Colonic mucosa (tissue), 4 donors: Measurements from ENCODE around the gene HYAL4. TPM values are rescaled to one million over a fixed set of nuclear protein-coding genes. Genes with fewer than 3 reads are reported as not detected.

ENCODE experiments used
- DNase-seq: peaks from one replicate; pipeline ENCODE4 v3.0.0-alpha.2; 2020
- H3K27ac ChIP-seq: fragments of 200-600 bp; one replicate; pipeline ENCODE4 v1.8.0; 2021
- H3K27me3 ChIP-seq: fragments of 200-600 bp; one replicate; pipeline ENCODE4 v1.8.0; 2021
- H3K36me3 ChIP-seq: fragments of 200-600 bp; one replicate; pipeline ENCODE4 v1.8.0; 2021
- H3K4me1 ChIP-seq: fragments of 200-600 bp; one replicate; pipeline ENCODE4 v1.8.0; 2021; ENCODE audit warnings: mild to moderate bottlenecking
- H3K4me3 ChIP-seq: fragments of 200-600 bp; one replicate; pipeline ENCODE4 v1.8.0; 2021
- H3K9ac ChIP-seq, 2 donors: one replicate each; pipeline ENCODE4 v1.7.0; 2013; ENCODE audit warnings: control low read depth in 2 of 2, low read depth in 2 of 2, low read length in 2 of 2
- H3K9me3 ChIP-seq: fragments of 200-600 bp; one replicate; pipeline ENCODE4 v1.8.0; 2021
- CTCF ChIP-seq: fragments of 200-600 bp; IDR thresholded peaks from one replicate; pipeline ENCODE4 v1.8.0; 2022; ENCODE audit warnings: antibody characterized with exemption, mild to moderate bottlenecking
- intact Hi-C: fragments of 100-400 bp; cut with DNase I; formaldehyde crosslinking; loops from one replicate; pipeline ENCODE4 v1.14.1; 2022
- total RNA-seq, 2 donors: library from RNA; stranded (reverse); fragmentation: NEBNext Ultra II Directional in 1 of 2; extraction: Animal tissue kit (Norgen Biotek cat#: 25700) in 1 of 2; gene quantifications; one replicate each; pipeline ENCODE4 v1.2.1, GENCODE V29; 2021
- donor health status: healthy.
- donor health status: DM: no; HTN: no; CAD: no.
- donor health status: DM: no; HTN: no; CAD: no.

The HYAL4 gene
- total RNA-seq, 2 donors from 2014 or later: not detected

GRCh38 chr7:123871998-123872867, 27.3 kb downstream of the HYAL4 start:
- Histone ChIP-seq H3K9ac (no peak overlapping the region), H3K36me3 (no peaks in the 10 kb centered on the region), H3K27me3 (no peaks in the 10 kb centered on the region), H3K4me3 (no peak overlapping the region), H3K27ac (no peak overlapping the region), H3K9me3 (no peaks in the 10 kb centered on the region), H3K4me1 (no peaks in the 10 kb centered on the region)
- intact Hi-C loops: loop anchor here (10.0 kb wide), 1 partner anchor 287 kb away; no protein-coding TSS in a partner anchor
- peak; percentile 36 for TF ChIP-seq CTCF
- DNase-seq: peak; percentile 42

- intact Hi-C loops: loop anchor here (10.0 kb wide), 1 partner anchor 288 kb away; no protein-coding TSS in a partner anchor
- Histone ChIP-seq H3K4me3 (no peak overlapping the region), H3K9ac (no peak overlapping the region), H3K27me3 (no peaks in the 10 kb centered on the region), H3K27ac (no peak overlapping the region), H3K9me3 (no peaks in the 10 kb centered on the region), H3K4me1 (no peaks in the 10 kb centered on the region), H3K36me3 (no peaks in the 10 kb centered on the region)
- no peak for TF ChIP-seq CTCF
- DNase-seq: no peak
These were observed 27.9 kb downstream of the HYAL4 start for GRCh38 chr7:123872908-123873307.

- H3K9ac ChIP-seq: no peak overlapping the region
- DNase-seq: no peak
- no peak for TF ChIP-seq CTCF
- intact Hi-C loops: loop anchor here (10.0 kb wide), 1 partner anchor 292 kb away; no protein-coding TSS in a partner anchor
- no peaks in the 10 kb centered on the region for H3K4me1 ChIP-seq
- no peaks in the 10 kb centered on the region for H3K27me3 ChIP-seq
- H3K9me3 ChIP-seq: no peaks in the 10 kb centered on the region
- no peaks in the 10 kb centered on the region for H3K36me3 ChIP-seq
- H3K27ac ChIP-seq: no peak overlapping the region
- no peak overlapping the region for H3K4me3 ChIP-seq
These were observed 31.7 kb downstream of the HYAL4 start for GRCh38 chr7:123876557-123877256.

GRCh38 chr7:123879628-123880027, 34.7 kb downstream of the HYAL4 start:
- H3K27me3 ChIP-seq: no peaks in the 10 kb centered on the region
- no peak overlapping the region for H3K9ac ChIP-seq
- TF ChIP-seq CTCF: no peak
- no peak overlapping the region for H3K27ac ChIP-seq
- H3K4me1 ChIP-seq: no peaks in the 10 kb centered on the region
- no peak for DNase-seq
- no peak overlapping the region for H3K4me3 ChIP-seq
- H3K36me3 ChIP-seq: no peaks in the 10 kb centered on the region
- intact Hi-C loops: loop anchor here (10.0 kb wide), 1 partner anchor 295 kb away; no protein-coding TSS in a partner anchor
- no peaks in the 10 kb centered on the region for H3K9me3 ChIP-seq

- no peaks in the 10 kb centered on the region for H3K4me1 ChIP-seq
- no peak overlapping the region for H3K27ac ChIP-seq
- no peak overlapping the region for H3K9ac ChIP-seq
- no peak for DNase-seq
- intact Hi-C loops: no loop called here
- H3K36me3 ChIP-seq: no peaks in the 10 kb centered on the region
- no peak overlapping the region for H3K4me3 ChIP-seq
- TF ChIP-seq CTCF: no peak
- H3K27me3 ChIP-seq: no peaks in the 10 kb centered on the region
- H3K9me3 ChIP-seq: no peaks in the 10 kb centered on the region
These were observed 36.3 kb downstream of the HYAL4 start for GRCh38 chr7:123881300-123881699.
